ENCODE measurements around the gene DEFB132.

Gene DEFB132

GRCh38 chr20:309841-310644 is 52.5 kb downstream of the DEFB132 start:
- TF ChIP-seq CTCF (IDR thresholded peaks at IDR 0.05; ENCODE audit: low read length): no peak
- no peak for TF ChIP-seq EZH2 (optimal IDR thresholded peaks at IDR 0.05; ENCODE audit: low read depth, low read length)
- TF ChIP-seq EZH2phosphoT487 (IDR thresholded peaks at IDR 0.05; ENCODE audit: low read length): no peak
- Histone ChIP-seq H3K4me1 (ENCODE audit: low read length) (peaks cover 3% of the 10 kb centered on the region; the same call in 1 of the 2 replicates), H3K27ac (ENCODE audit: low read length) (no peak overlapping the region), H3K9me2 (replicated peaks; ENCODE audit: insufficient read depth, low read length) (no peaks in the 10 kb centered on the region), H3K4me2 (ENCODE audit: low read depth, low read length) (peak overlapping the region; percentile 84), H3K9ac (ENCODE audit: low read length) (peak overlapping the region; percentile 30; the same call in 1 of the 2 replicates), H3F3A (ENCODE audit: insufficient read depth, low read length) (0 out of 2 replicates have a peak, but pooled peaks cover 5% of the 10 kb centered on the region), H3K9me3 (replicated peaks; ENCODE audit: insufficient read depth, low read length) (no peaks in the 10 kb centered on the region), H4K20me1 (ENCODE audit: insufficient read depth, low read length) (no peaks in the 10 kb centered on the region), H3K36me3 (replicated peaks; ENCODE audit: insufficient read depth, low read length) (no peaks in the 10 kb centered on the region), H2AFZ (ENCODE audit: low read length) (peak overlapping the region; percentile 73), H3K27me3 (replicated peaks; ENCODE audit: insufficient read depth, low read length) (no peaks in the 10 kb centered on the region), H3K4me3 (ENCODE audit: low read length) (peak overlapping the region; percentile 62), H3K79me2 (ENCODE audit: low read length) (no peaks in the 10 kb centered on the region)
- DNase-seq: peak; percentile 96

GRCh38 chr20:310645-311044 is 53.1 kb downstream of the DEFB132 start:
- no peaks in the 10 kb centered on the region for H3K9me3 ChIP-seq (replicated peaks; ENCODE audit: insufficient read depth, low read length)
- peak overlapping the region; percentile 84 for H3K4me2 ChIP-seq (ENCODE audit: low read depth, low read length)
- DNase-seq: no peak
- no peaks in the 10 kb centered on the region for H4K20me1 ChIP-seq (ENCODE audit: insufficient read depth, low read length)
- no peak for TF ChIP-seq EZH2phosphoT487 (IDR thresholded peaks at IDR 0.05; ENCODE audit: low read length)
- TF ChIP-seq EZH2 (optimal IDR thresholded peaks at IDR 0.05; ENCODE audit: low read depth, low read length): no peak
- TF ChIP-seq CTCF (IDR thresholded peaks at IDR 0.05; ENCODE audit: low read length): no peak
- no peaks in the 10 kb centered on the region for H3K36me3 ChIP-seq (replicated peaks; ENCODE audit: insufficient read depth, low read length)
- H3K27me3 ChIP-seq (replicated peaks; ENCODE audit: insufficient read depth, low read length): no peaks in the 10 kb centered on the region
- peak overlapping the region; percentile 62 for H3K4me3 ChIP-seq (ENCODE audit: low read length)
- H3F3A ChIP-seq (ENCODE audit: insufficient read depth, low read length): 0 out of 2 replicates have a peak, but pooled peaks cover 5% of the 10 kb centered on the region
- no peak overlapping the region for H3K27ac ChIP-seq (ENCODE audit: low read length)
- H3K9ac ChIP-seq (ENCODE audit: low read length): no peak overlapping the region
- peaks cover 3% of the 10 kb centered on the region; the same call in 1 of the 2 replicates for H3K4me1 ChIP-seq (ENCODE audit: low read length)
- H3K9me2 ChIP-seq (replicated peaks; ENCODE audit: insufficient read depth, low read length): no peaks in the 10 kb centered on the region
- H3K79me2 ChIP-seq (ENCODE audit: low read length): no peaks in the 10 kb centered on the region
- peak overlapping the region; percentile 73 for H2AFZ ChIP-seq (ENCODE audit: low read length)
